ENCODE measurements around the gene RAMAC. TPM values are rescaled to one million over a fixed set of nuclear protein-coding genes. Genes with fewer than 3 reads are reported as not detected.

Gene RAMAC
- polyA plus RNA-seq, 1 donor from 2014 or later, result 116 TPM

DNA sequence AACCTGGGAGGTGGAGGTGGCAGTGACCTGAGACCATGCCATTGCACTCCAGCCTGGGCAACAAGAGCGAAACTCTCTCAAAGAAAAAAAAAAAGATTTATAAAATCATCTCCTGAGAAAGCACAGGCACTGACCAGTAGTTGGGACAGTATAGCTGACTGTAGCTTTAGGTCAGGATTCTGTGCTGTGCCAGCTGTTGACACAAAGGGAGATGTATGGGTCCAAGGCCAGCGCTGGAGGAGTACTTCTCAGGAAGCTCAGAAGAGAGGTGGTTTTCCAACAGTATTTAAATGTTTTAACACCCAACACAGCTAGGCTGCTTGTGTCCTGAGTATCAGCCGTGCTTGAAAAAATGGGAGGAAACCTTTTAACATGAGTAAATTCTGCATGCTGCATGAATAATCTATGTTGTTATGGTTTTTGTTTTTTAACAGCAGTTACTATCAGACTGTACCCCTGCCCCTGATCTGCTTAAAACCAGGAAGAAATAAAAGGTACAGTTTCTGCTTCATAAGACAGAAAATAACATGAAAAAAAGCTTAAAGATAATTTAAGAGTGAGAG lies 6.5 kb downstream of the RAMAC start:
- Histone ChIP-seq H3K27me3 (ENCODE audit: insufficient read depth, low read depth, low read length) (no peaks in the 10 kb centered on the region), H3K9ac (ENCODE audit: low read length) (no peak overlapping the region), H3K36me3 (ENCODE audit: insufficient read depth, low read length) (no peaks in the 10 kb centered on the region), H3K4me3 (ENCODE audit: low read length) (no peak overlapping the region), H4K20me1 (ENCODE audit: insufficient read depth) (no peaks in the 10 kb centered on the region), H3F3A (ENCODE audit: insufficient read depth, low read length, poor library complexity, severe bottlenecking) (no peaks in the 10 kb centered on the region), H3K4me2 (ENCODE audit: low read length) (no peak overlapping the region), H3K27ac (ENCODE audit: low read length) (no peak overlapping the region), H3K9me3 (ENCODE audit: low read length) (no peaks in the 10 kb centered on the region), H3K79me2 (replicated peaks; ENCODE audit: insufficient read depth, low read length) (peaks cover under 1% of the 10 kb centered on the region), H2AFZ (ENCODE audit: low read depth, low read length) (no peak overlapping the region), H3K9me2 (ENCODE audit: insufficient read depth, low read length) (no peaks in the 10 kb centered on the region)
- no peak for TF ChIP-seq TAF1 (IDR thresholded peaks at IDR 0.05; ENCODE audit: low read depth)
- TF ChIP-seq EZH2 (IDR thresholded peaks at IDR 0.05; ENCODE audit: borderline replicate concordance, insufficient read depth, low read length, poor library complexity, severe bottlenecking), result no peak
- TF ChIP-seq, protein P1, sequence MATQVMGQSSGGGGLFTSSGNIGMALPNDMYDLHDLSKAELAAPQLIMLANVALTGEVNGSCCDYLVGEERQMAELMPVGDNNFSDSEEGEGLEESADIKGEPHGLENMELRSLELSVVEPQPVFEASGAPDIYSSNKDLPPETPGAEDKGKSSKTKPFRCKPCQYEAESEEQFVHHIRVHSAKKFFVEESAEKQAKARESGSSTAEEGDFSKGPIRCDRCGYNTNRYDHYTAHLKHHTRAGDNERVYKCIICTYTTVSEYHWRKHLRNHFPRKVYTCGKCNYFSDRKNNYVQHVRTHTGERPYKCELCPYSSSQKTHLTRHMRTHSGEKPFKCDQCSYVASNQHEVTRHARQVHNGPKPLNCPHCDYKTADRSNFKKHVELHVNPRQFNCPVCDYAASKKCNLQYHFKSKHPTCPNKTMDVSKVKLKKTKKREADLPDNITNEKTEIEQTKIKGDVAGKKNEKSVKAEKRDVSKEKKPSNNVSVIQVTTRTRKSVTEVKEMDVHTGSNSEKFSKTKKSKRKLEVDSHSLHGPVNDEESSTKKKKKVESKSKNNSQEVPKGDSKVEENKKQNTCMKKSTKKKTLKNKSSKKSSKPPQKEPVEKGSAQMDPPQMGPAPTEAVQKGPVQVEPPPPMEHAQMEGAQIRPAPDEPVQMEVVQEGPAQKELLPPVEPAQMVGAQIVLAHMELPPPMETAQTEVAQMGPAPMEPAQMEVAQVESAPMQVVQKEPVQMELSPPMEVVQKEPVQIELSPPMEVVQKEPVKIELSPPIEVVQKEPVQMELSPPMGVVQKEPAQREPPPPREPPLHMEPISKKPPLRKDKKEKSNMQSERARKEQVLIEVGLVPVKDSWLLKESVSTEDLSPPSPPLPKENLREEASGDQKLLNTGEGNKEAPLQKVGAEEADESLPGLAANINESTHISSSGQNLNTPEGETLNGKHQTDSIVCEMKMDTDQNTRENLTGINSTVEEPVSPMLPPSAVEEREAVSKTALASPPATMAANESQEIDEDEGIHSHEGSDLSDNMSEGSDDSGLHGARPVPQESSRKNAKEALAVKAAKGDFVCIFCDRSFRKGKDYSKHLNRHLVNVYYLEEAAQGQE (IDR thresholded peaks at IDR 0.05; ENCODE audit: borderline replicate concordance), result no peak

DNA sequence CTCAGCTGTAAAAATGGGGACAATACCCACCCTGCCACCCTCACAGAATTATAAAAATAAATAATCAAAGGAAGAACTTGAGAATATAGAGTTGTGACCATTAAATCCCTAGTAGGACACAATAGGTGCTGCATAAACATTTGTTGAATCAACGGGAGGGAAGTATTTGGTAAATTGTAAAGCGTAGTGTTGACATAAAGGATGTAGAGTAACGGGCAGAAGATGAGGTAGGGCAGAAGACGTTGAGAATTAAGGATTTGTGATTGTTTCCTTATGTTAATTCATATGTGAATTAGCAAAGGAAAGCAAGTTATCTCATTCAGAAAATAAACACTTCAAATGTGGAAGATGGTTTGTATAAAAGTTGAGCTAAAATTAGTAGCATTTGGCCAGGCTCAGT lies 7.1 kb downstream of the RAMAC start:
- Histone ChIP-seq H3K27me3 (ENCODE audit: insufficient read depth, low read depth, low read length) (no peaks in the 10 kb centered on the region), H3K27ac (ENCODE audit: low read length) (no peak overlapping the region), H4K20me1 (ENCODE audit: insufficient read depth) (no peaks in the 10 kb centered on the region), H3K4me3 (ENCODE audit: low read length) (no peak overlapping the region), H3K9ac (ENCODE audit: low read length) (no peak overlapping the region), H3K9me3 (ENCODE audit: low read length) (no peaks in the 10 kb centered on the region), H3K36me3 (ENCODE audit: insufficient read depth, low read length) (no peaks in the 10 kb centered on the region), H3F3A (ENCODE audit: insufficient read depth, low read length, poor library complexity, severe bottlenecking) (no peaks in the 10 kb centered on the region), H3K9me2 (ENCODE audit: insufficient read depth, low read length) (no peaks in the 10 kb centered on the region), H3K79me2 (replicated peaks; ENCODE audit: insufficient read depth, low read length) (no peaks in the 10 kb centered on the region), H3K4me2 (ENCODE audit: low read length) (no peak overlapping the region), H2AFZ (ENCODE audit: low read depth, low read length) (no peak overlapping the region)
- TF ChIP-seq SMC3 (conservative IDR thresholded peaks at IDR 0.05; ENCODE audit: poor library complexity) (no peak), EZH2 (IDR thresholded peaks at IDR 0.05; ENCODE audit: borderline replicate concordance, insufficient read depth, low read length, poor library complexity, severe bottlenecking) (no peak)
- TF ChIP-seq, protein P1 (IDR thresholded peaks at IDR 0.05; ENCODE audit: borderline replicate concordance), result no peak

DNA sequence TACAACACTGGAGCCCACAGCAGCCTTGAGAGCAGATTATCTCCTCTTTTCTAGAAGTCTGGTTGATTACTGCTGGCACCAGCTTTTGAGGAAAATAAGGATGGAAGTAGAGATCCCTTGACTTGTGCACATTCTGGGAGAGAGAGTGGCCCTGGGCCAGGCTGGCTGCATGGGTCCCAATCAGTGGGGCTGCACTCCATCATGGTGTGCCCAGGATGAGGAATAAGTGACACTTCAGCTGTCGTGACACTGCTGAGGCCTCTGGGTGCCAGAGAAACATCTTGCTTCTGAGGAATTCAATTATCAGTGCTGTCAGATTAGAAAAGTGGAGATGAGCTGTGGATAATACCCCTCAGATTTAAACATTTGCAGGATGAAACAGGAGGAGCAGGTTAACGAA lies 9.1 kb downstream of the RAMAC start:
- no peak overlapping the region for H3K4me2 ChIP-seq (ENCODE audit: low read length)
- TF ChIP-seq, protein P1 (IDR thresholded peaks at IDR 0.05; ENCODE audit: borderline replicate concordance), result no peak
- no peak for TF ChIP-seq MXI1 (conservative IDR thresholded peaks at IDR 0.05; ENCODE audit: poor library complexity, severe bottlenecking)
- no peak for TF ChIP-seq TAF1 (IDR thresholded peaks at IDR 0.05; ENCODE audit: low read depth)
- no peak for TF ChIP-seq POLR2AphosphoS5 (IDR thresholded peaks at IDR 0.05)
- TF ChIP-seq EP300 (conservative IDR thresholded peaks at IDR 0.05; ENCODE audit: poor library complexity, severe bottlenecking), result no peak

More for the DNA sequence above, 9.1 kb downstream of the RAMAC start:
- H3K27me3 ChIP-seq (ENCODE audit: insufficient read depth, low read depth, low read length), result no peaks in the 10 kb centered on the region
- no peaks in the 10 kb centered on the region for H3K9me2 ChIP-seq (ENCODE audit: insufficient read depth, low read length)
- no peak overlapping the region for H2AFZ ChIP-seq (ENCODE audit: low read depth, low read length)
- H4K20me1 ChIP-seq (ENCODE audit: insufficient read depth), result no peaks in the 10 kb centered on the region
- no peaks in the 10 kb centered on the region for H3K79me2 ChIP-seq (replicated peaks; ENCODE audit: insufficient read depth, low read length)
- no peak overlapping the region for H3K4me3 ChIP-seq (ENCODE audit: low read length)
- H3K36me3 ChIP-seq (ENCODE audit: insufficient read depth, low read length), result no peaks in the 10 kb centered on the region
- H3K9ac ChIP-seq (ENCODE audit: low read length), result no peak overlapping the region
- H3K27ac ChIP-seq (ENCODE audit: low read length), result no peak overlapping the region
- H3K9me3 ChIP-seq (ENCODE audit: low read length), result no peaks in the 10 kb centered on the region
- no peaks in the 10 kb centered on the region for H3F3A ChIP-seq (ENCODE audit: insufficient read depth, low read length, poor library complexity, severe bottlenecking)
